SKM-1 treated with dmso at 0.1 percent for 144 hours (cell line): ENCODE results near the gene SLC45A1.
"Not testable (repeated sequence)": the region's sequence is repeated elsewhere in the genome, so short reads cannot be mapped to it uniquely, and the experiment has no call there.

Experiments used
- DNase-seq: peaks from one replicate; lab custom pipeline; 2025; ENCODE audit not compliant: unreplicated experiment; lab: John Stamatoyannopoulos, UW

SLC45A1 gene

GRCh38 chr1:8365661-8366362 is 47.9 kb downstream of the SLC45A1 start:
- DNase-seq, result no peak

GRCh38 chr1:8367571-8368194 is 49.8 kb downstream of the SLC45A1 start:
- DNase-seq, result no peak

- no peak for DNase-seq
These were observed 51.2 kb downstream of the SLC45A1 start for GRCh38 chr1:8368956-8369639.

- DNase-seq, result no peak
These were observed 52.4 kb downstream of the SLC45A1 start for GRCh38 chr1:8370046-8370881.

- DNase-seq, result no peak
These were observed 53.0 kb downstream of the SLC45A1 start for GRCh38 chr1:8370905-8371315.

GRCh38 chr1:8371372-8371991 is 53.6 kb downstream of the SLC45A1 start:
- no peak for DNase-seq

- no peak for DNase-seq
These were observed 55.2 kb downstream of the SLC45A1 start for GRCh38 chr1:8373125-8373524.

GRCh38 chr1:8373581-8374241 is 55.8 kb downstream of the SLC45A1 start:
- DNase-seq, result no peak

- DNase-seq, result no peak
These were observed 56.4 kb downstream of the SLC45A1 start for GRCh38 chr1:8374356-8374755.

- DNase-seq, result no peak
These were observed 56.9 kb downstream of the SLC45A1 start for GRCh38 chr1:8374812-8375211.

GRCh38 chr1:8376358-8376840 is 58.5 kb downstream of the SLC45A1 start:
- DNase-seq, result no peak

GRCh38 chr1:8377271-8377981 is 59.5 kb downstream of the SLC45A1 start:
- no peak for DNase-seq

GRCh38 chr1:8378178-8378577 is 60.3 kb downstream of the SLC45A1 start:
- DNase-seq, result peak; percentile 35

GRCh38 chr1:8378981-8379470 is 61.1 kb downstream of the SLC45A1 start:
- DNase-seq, result no peak

- no peak for DNase-seq
These were observed 61.7 kb downstream of the SLC45A1 start for GRCh38 chr1:8379513-8380186.

- not testable (repeated sequence) for DNase-seq
These were observed 62.4 kb downstream of the SLC45A1 start for GRCh38 chr1:8380310-8380709.

- no peak for DNase-seq
These were observed 63.7 kb downstream of the SLC45A1 start for GRCh38 chr1:8381618-8382017.

- no peak for DNase-seq
These were observed 64.2 kb downstream of the SLC45A1 start for GRCh38 chr1:8382051-8382505.
